Epithelial cell of proximal tubule (primary cell): ENCODE data around the gene PHTF1. TPM values are rescaled to one million over a fixed set of nuclear protein-coding genes. Genes with fewer than 3 reads are reported as not detected.

Experiments
- DNase-seq: peaks from one replicate; pipeline ENCODE4 v3.0.0-alpha.2; 2011; ENCODE audit warnings: low read depth
- H3K4me3 ChIP-seq: 2 replicates; pipeline ENCODE4 v1.5.1; 2011; ENCODE audit warnings: low read depth, mild to moderate bottlenecking, low read length
- total RNA-seq: library from RNA; depleted of rRNA; stranded (reverse); fragments of >200 nt; gene quantifications from 2 replicates; pipeline ENCODE4 v1.2.3, GENCODE V29; 2015
- TF ChIP-seq, protein P1 (sequence below): conservative IDR thresholded peaks from 2 replicates; pipeline ENCODE4 v1.5.1; 2012; ENCODE audit warnings: low read depth, mild to moderate bottlenecking, low read length

Gene PHTF1
- total RNA-seq, 1 donor from 2014 or later: 18.9 TPM

DNA sequence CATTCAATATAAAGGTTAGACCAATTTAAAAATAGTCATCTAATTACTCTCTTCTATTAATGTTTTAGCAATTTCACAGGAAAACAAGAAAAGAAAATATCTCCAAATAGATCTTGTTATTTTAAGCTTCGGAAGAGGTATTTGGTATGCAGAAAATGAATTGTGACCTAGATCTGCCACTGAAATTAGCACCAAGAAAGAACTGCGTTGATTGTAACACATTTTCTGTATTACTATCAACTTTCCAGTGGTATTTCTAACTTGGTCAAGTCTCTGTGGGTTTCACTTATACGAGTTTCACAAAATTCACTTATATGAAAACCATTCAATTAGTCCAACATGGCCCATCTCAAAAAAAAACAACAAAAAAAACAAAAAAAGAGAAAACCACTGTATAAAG lies 41.2 kb upstream of the PHTF1 start:
- TF ChIP-seq, protein P1, sequence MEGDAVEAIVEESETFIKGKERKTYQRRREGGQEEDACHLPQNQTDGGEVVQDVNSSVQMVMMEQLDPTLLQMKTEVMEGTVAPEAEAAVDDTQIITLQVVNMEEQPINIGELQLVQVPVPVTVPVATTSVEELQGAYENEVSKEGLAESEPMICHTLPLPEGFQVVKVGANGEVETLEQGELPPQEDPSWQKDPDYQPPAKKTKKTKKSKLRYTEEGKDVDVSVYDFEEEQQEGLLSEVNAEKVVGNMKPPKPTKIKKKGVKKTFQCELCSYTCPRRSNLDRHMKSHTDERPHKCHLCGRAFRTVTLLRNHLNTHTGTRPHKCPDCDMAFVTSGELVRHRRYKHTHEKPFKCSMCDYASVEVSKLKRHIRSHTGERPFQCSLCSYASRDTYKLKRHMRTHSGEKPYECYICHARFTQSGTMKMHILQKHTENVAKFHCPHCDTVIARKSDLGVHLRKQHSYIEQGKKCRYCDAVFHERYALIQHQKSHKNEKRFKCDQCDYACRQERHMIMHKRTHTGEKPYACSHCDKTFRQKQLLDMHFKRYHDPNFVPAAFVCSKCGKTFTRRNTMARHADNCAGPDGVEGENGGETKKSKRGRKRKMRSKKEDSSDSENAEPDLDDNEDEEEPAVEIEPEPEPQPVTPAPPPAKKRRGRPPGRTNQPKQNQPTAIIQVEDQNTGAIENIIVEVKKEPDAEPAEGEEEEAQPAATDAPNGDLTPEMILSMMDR: no peak
- no peak for DNase-seq

DNA sequence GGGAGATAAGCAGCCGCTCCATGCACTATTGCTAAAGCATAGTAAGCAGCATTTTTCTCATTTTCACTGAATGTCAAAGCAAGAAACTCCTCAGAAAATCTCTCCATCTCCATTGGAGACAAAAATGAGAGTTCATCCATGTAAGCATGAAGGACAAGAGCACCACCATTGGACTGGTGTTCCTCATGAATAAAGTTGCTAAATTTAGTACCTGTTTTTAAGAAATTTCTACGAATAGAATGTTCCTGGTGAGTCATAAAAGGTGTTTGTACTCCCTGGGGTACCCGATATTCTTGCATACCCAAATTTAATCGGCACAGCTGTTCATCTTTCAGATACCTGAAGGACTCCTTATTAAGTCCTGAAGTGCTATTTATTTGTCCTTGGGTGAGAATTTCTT lies 38.2 kb upstream of the PHTF1 start:
- no peak for DNase-seq

More for the DNA sequence above, 41.2 kb upstream of the PHTF1 start:
- no peak overlapping the region for H3K4me3 ChIP-seq

DNA sequence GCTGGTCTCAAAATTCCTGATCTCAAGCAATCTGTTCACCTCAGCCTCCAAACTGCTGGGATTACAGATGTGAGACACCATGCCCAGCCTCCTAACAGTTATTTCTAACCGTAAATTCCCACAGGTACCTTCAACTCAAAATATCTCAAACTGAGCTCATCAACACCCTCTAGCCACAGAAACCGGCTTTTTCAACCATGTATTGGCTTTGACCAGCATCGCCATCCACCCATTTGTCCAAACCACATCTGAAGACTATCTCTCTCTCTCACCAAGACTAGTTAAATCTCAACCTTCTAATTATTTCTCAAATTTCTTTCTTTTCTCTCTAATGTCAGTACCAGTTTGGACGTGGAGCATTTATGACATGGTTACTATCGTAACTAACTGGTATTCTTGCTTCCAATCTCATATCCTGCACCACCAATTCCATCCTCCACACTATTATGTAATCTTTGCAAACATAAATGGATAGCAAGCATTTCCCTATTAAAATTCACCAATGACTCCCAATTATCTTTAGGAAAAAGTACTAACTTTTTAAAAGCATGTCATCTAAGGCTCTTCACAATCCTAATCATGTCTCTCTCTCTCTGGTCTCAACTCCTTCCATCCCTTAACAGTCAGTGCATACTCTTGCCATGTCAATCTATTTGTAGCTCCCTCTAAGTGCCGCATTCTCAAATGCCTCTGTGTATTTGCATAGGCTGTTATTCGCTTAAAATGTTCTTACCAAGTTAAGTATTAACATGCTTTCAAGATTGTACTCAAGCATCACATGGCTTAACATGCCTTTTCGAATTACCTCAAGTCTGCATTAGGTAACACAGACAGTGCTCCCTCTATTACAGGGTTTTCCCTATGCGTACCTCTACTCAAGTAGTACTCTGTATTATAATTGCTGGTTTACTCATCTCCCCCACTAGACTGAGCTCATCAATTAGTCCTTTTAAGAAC lies 34.9 kb upstream of the PHTF1 start:
- no peak overlapping the region for H3K4me3 ChIP-seq
- TF ChIP-seq, protein P1: no peak
- DNase-seq: peak; percentile 90

More for the DNA sequence above, 38.2 kb upstream of the PHTF1 start:
- TF ChIP-seq, protein P1: no peak
- no peak overlapping the region for H3K4me3 ChIP-seq

DNA sequence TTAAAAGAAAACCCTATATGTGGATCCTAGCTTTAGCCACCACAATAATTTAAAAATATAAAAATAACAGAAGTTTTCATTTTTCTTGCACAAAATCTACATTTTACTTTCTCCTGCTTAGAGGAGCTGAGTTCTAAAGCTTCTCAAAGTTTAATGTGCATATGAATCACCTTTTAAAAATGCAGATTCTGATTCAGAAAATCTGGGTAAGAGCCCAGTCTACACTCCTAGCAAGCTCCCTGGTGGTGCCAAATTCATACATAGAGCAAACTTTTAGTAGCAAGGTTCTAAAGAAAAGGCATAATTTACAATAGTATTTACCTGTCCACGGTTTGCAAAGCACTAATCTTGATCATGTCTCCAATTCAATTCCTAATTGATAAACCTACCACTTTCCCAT lies 33.7 kb upstream of the PHTF1 start:
- TF ChIP-seq, protein P1: no peak
- DNase-seq: no peak

DNA sequence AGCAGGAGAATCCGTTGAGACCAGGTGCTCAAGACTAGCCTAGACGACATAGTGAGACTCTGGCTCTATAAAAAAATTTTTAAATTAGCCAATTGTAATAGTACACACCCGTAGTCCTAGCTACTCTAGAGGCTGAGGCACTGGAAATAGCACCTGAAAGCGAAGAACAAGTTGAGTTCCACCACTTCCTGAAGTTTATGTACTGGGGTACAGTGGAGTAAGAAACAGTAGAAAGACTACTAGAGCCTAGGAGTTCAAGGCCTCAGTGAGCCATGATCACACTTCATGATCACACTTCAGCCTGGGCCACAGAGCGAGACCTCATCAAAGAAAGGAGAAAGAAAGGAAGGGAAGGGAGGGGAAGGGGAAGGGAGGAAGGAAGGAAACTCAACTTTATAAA lies 33.2 kb upstream of the PHTF1 start:
- no peak overlapping the region for H3K4me3 ChIP-seq
- TF ChIP-seq, protein P1: no peak
- no peak for DNase-seq

More for the DNA sequence above, 33.7 kb upstream of the PHTF1 start:
- H3K4me3 ChIP-seq: no peak overlapping the region

DNA sequence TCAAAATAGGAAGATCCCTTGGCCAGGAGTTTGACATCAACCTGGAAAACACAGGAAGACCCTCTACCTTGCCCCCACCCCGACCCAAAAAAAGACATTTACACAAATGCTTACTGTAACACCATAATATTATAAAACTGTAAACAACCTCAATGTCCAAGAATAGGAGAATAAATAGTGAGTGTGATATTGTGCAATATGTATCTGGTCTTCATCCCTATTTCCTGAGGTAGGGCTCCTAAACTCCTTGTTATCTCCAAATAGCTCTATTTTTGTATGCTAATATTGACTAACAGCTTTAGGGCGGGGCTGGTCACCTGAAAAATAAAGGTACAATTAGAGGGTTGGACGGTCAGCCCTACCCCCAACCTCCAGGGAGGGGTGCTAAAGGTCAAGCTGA lies 29.5 kb upstream of the PHTF1 start:
- no peak overlapping the region for H3K4me3 ChIP-seq
- DNase-seq: no peak
- TF ChIP-seq, protein P1: no peak

DNA sequence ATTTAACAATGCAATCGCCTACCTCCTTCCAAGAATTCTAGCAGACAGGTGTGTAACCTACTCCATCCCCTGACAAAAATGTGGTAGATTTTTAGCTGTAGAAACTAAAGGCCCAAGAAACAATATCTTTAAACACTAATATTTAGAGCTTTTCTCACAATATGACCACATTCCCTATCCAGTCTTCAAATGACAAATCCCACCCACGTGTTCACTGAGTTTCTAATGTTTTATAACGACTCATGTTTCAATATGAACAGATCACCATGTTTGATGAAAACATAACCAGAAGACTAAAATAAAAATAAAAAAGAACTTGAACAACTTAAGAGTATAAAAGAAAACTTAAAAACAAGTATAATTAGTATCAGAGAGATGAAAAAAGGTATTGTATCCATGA lies 28.4 kb upstream of the PHTF1 start:
- TF ChIP-seq, protein P1: no peak
- DNase-seq: no peak
- no peak overlapping the region for H3K4me3 ChIP-seq
